Upper lobe of left lung (tissue), 4 donors: ENCODE data around the gene LRRC43.

ENCODE experiments used
- POLR2A ChIP-seq, 4 donors: fragments of 450-650 bp; IDR thresholded peaks; one replicate each; pipeline ENCODE4 v1.5.1; 2016 to 2017; ENCODE audit warnings: antibody characterized with exemption in 4 of 4, mild to moderate bottlenecking in 2 of 4
- POLR2AphosphoS5 ChIP-seq, 2 donors: sonication (generic); formaldehyde crosslinking; IDR thresholded peaks; one replicate each; pipeline ENCODE4 v1.5.1; 2017; ENCODE audit warnings: antibody characterized with exemption in 2 of 2
- TF ChIP-seq, protein P1 (sequence below), 6 experiments: fragments of 450-650 bp in 4 of 6; fragments of 200-600 bp in 2 of 6; sonication (generic) in 2 of 6; IDR thresholded peaks; one replicate each; pipeline ENCODE4 v1.5.1; 2016 to 2019; ENCODE audit warnings: antibody characterized with exemption in 6 of 6

DNA sequence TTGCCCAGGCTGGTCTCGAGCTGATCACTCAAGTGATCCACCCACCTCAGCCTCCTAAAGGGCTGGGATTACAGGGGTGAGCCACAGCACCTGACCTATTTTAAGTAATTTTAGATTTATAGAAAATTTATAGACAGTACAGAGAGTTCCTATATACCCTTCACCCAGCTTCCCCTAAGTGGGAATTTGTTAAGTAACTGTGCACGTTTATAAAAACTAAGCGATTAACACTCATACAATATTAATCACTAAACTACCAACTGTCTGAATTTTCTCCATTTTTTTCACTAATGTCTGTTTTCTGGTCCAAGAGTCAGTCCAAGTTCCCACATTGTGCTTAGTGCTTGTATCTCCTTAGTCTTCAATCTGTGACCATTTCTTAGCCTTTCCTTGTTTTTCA lies 14.4 kb upstream of the LRRC43 start:
- TF ChIP-seq, protein P1, sequence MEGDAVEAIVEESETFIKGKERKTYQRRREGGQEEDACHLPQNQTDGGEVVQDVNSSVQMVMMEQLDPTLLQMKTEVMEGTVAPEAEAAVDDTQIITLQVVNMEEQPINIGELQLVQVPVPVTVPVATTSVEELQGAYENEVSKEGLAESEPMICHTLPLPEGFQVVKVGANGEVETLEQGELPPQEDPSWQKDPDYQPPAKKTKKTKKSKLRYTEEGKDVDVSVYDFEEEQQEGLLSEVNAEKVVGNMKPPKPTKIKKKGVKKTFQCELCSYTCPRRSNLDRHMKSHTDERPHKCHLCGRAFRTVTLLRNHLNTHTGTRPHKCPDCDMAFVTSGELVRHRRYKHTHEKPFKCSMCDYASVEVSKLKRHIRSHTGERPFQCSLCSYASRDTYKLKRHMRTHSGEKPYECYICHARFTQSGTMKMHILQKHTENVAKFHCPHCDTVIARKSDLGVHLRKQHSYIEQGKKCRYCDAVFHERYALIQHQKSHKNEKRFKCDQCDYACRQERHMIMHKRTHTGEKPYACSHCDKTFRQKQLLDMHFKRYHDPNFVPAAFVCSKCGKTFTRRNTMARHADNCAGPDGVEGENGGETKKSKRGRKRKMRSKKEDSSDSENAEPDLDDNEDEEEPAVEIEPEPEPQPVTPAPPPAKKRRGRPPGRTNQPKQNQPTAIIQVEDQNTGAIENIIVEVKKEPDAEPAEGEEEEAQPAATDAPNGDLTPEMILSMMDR (IDR thresholded peaks at IDR 0.05): no peak
- TF ChIP-seq POLR2AphosphoS5 (IDR thresholded peaks at IDR 0.05) (no peak), POLR2A (IDR thresholded peaks at IDR 0.05) (no peak)
